ENCODE measurements around the gene NCOA1.

- TF ChIP-seq CTCF (IDR thresholded peaks at IDR 0.05; ENCODE audit: low read depth, low read length, poor library complexity, severe bottlenecking) (no peak), EZH2phosphoT487 (IDR thresholded peaks at IDR 0.05; ENCODE audit: borderline replicate concordance, low read length) (no peak)
Measured at GRCh38 chr2:24690524-24690923, 199.5 kb downstream of the NCOA1 start.
